GM23338 (cell line): ENCODE data around the gene PPFIA2. TPM values are rescaled to one million over a fixed set of nuclear protein-coding genes. Genes with fewer than 3 reads are reported as not detected.

ENCODE experiments used
- ATAC-seq: fragments of 200-7000 bp; cut with Tn5 transposase; 3 replicates; pipeline ENCODE4 v1.9.1; 2020
- DNase-seq: peaks from one replicate; pipeline ENCODE4 v3.0.0-alpha.2; 2015; ENCODE audit warnings: low spot score
- H2AFZ ChIP-seq: fragments of 200-600 bp; sonication (generic); 2 replicates; pipeline ENCODE4 v1.8.0; 2016; ENCODE audit warnings: antibody characterized with exemption, mild to moderate bottlenecking, moderate library complexity
- H3F3A ChIP-seq: fragments of 200-600 bp; sonication (generic); replicated peaks from 2 replicates; pipeline ENCODE4 v1.8.0; 2017; ENCODE audit warnings: antibody characterized with exemption, mixed run types, low read depth
- H3K27ac ChIP-seq: fragments of 200-600 bp; sonication (generic); 2 replicates; pipeline ENCODE4 v1.6.1; 2016; ENCODE audit warnings: low read depth
- H3K27me3 ChIP-seq: fragments of 200-600 bp; sonication (generic); 2 replicates; pipeline ENCODE4 v1.8.0; 2016; ENCODE audit warnings: mild to moderate bottlenecking, mixed run types, moderate library complexity; ENCODE audit not compliant: insufficient read depth
- H3K36me3 ChIP-seq: fragments of 200-600 bp; sonication (generic); 2 replicates; pipeline ENCODE4 v1.8.0; 2016; ENCODE audit warnings: mild to moderate bottlenecking; ENCODE audit not compliant: insufficient read depth
- H3K4me1 ChIP-seq: fragments of 200-600 bp; sonication (generic); 2 replicates; pipeline ENCODE4 v1.8.0; 2016; ENCODE audit warnings: mild to moderate bottlenecking, moderate library complexity; ENCODE audit not compliant: insufficient read depth
- H3K4me2 ChIP-seq: fragments of 200-600 bp; sonication (generic); 2 replicates; pipeline ENCODE4 v1.7.1; 2017; ENCODE audit warnings: mixed run types
- H3K4me3 ChIP-seq: fragments of 200-600 bp; sonication (generic); 2 replicates; pipeline ENCODE4 v1.6.1; 2016; ENCODE audit warnings: mixed run types
- H3K79me2 ChIP-seq: fragments of 200-600 bp; sonication (generic); replicated peaks from 2 replicates; pipeline ENCODE4 v1.8.0; 2017; ENCODE audit warnings: mild to moderate bottlenecking; ENCODE audit not compliant: insufficient read depth
- H3K9me2 ChIP-seq: fragments of 200-600 bp; sonication (generic); 2 replicates; pipeline ENCODE4 v1.8.0; 2017; ENCODE audit not compliant: insufficient read depth
- H4K20me1 ChIP-seq: fragments of 200-600 bp; sonication (generic); replicated peaks from 2 replicates; pipeline ENCODE4 v1.8.0; 2017; ENCODE audit warnings: mild to moderate bottlenecking; ENCODE audit not compliant: insufficient read depth
- H3K27ac Mint-ChIP-seq: 2 replicates; pipeline ENCODE4 v1.8.0; 2020; ENCODE audit warnings: inconsistent platforms, mild to moderate bottlenecking, moderate library complexity, mixed read lengths
- H3K27me3 Mint-ChIP-seq: 3 replicates; pipeline ENCODE4 v1.8.0; 2022; ENCODE audit warnings: low read depth, mild to moderate bottlenecking, moderate library complexity, mixed read lengths, inconsistent platforms; ENCODE audit not compliant: insufficient read depth, poor library complexity
- H3K36me3 Mint-ChIP-seq: 3 replicates; pipeline ENCODE4 v1.8.0; 2021; ENCODE audit warnings: low read depth, mild to moderate bottlenecking, inconsistent platforms, moderate library complexity, mixed read lengths
- H3K4me1 Mint-ChIP-seq: 3 replicates; pipeline ENCODE4 v1.8.0; 2020; ENCODE audit warnings: mild to moderate bottlenecking, inconsistent platforms, mixed read lengths
- H3K4me3 Mint-ChIP-seq: 3 replicates; pipeline ENCODE4 v1.8.0; 2021; ENCODE audit warnings: moderate library complexity, mild to moderate bottlenecking, inconsistent platforms, mixed read lengths
- H3K9me3 Mint-ChIP-seq: 3 replicates; pipeline ENCODE4 v1.8.0; 2020; ENCODE audit warnings: moderate library complexity, mild to moderate bottlenecking, inconsistent platforms, mixed read lengths
- CREB1 ChIP-seq: fragments of 250-450 bp; sonication (Bioruptor Pico); IDR thresholded peaks from 2 replicates; pipeline ENCODE4 v1.5.0; 2020; ENCODE audit warnings: low read depth, mild to moderate bottlenecking, moderate library complexity
- EZH2 ChIP-seq: fragments of 200-600 bp; sonication (generic); IDR thresholded peaks from one replicate; pipeline ENCODE4 v1.8.0; 2017; ENCODE audit warnings: antibody characterized with exemption, mild to moderate bottlenecking, low read depth; ENCODE audit not compliant: unreplicated experiment
- EZH2phosphoT487 ChIP-seq: fragments of 200-600 bp; sonication (generic); IDR thresholded peaks from one replicate; pipeline ENCODE4 v1.8.1; 2018; ENCODE audit warnings: antibody characterized with exemption; ENCODE audit not compliant: unreplicated experiment
- JUNB ChIP-seq: IDR thresholded peaks from one replicate; pipeline ENCODE4 v1.6.1; 2016; ENCODE audit warnings: antibody characterized with exemption; ENCODE audit not compliant: unreplicated experiment
- NANOG ChIP-seq: IDR thresholded peaks from 2 replicates; pipeline ENCODE4 v1.6.1; 2016; ENCODE audit warnings: antibody characterized with exemption, borderline replicate concordance
- POLR2AphosphoS5 ChIP-seq: IDR thresholded peaks from 2 replicates; pipeline ENCODE4 v1.6.1; 2016; ENCODE audit warnings: antibody characterized with exemption, low read depth
- STAT1 ChIP-seq: IDR thresholded peaks from one replicate; pipeline ENCODE4 v1.6.1; 2016; ENCODE audit warnings: antibody characterized with exemption; ENCODE audit not compliant: unreplicated experiment
- ZNF114 ChIP-seq: fragments of 250-450 bp; sonication (Bioruptor Pico); IDR thresholded peaks from 2 replicates; pipeline ENCODE4 v1.5.0; 2020; ENCODE audit warnings: mild to moderate bottlenecking, moderate library complexity
- ZNF331 ChIP-seq: fragments of 250-450 bp; sonication (Bioruptor Pico); IDR thresholded peaks from 2 replicates; pipeline ENCODE4 v1.5.0; 2020; ENCODE audit warnings: low read depth, mild to moderate bottlenecking, moderate library complexity
- polyA plus RNA-seq: library from polyadenylated mRNA; unstranded; fragments of >200 nt; fragmentation: Nextera tagmentation; extraction: Ambion mirVana; gene quantifications from 2 replicates; pipeline ENCODE4 v1.2.1, GENCODE V29; 2016
- total RNA-seq: library from RNA; depleted of rRNA; stranded (reverse); fragments of >200 nt; shearing (Covaris generic); gene quantifications from 2 replicates; pipeline ENCODE4 v1.2.3, GENCODE V29; 2014
- TF ChIP-seq, protein P1 (sequence below): IDR thresholded peaks from 2 replicates; pipeline ENCODE4 v1.6.1; 2016; ENCODE audit warnings: antibody characterized with exemption
- TF ChIP-seq, protein P2 (sequence below): IDR thresholded peaks from one replicate; pipeline ENCODE4 v1.6.1; 2018; ENCODE audit warnings: antibody characterized with exemption; ENCODE audit not compliant: unreplicated experiment
- TF ChIP-seq, protein P3 (sequence below), 2 experiments: fragments of 200-600 bp in 1 of 2; sonication (generic) in 1 of 2; conservative IDR thresholded peaks; 2 replicates each; pipeline versions ENCODE4 v1.5.1 to v1.6.1; 2016 to 2017; ENCODE audit warnings: antibody characterized with exemption in 2 of 2, low read depth in 2 of 2, mild to moderate bottlenecking in 2 of 2, moderate library complexity in 1 of 2

The PPFIA2 gene
- total and polyA plus RNA-seq, 2 experiments from 2014 or later, result 5.4 to 7.2 TPM

DNA sequence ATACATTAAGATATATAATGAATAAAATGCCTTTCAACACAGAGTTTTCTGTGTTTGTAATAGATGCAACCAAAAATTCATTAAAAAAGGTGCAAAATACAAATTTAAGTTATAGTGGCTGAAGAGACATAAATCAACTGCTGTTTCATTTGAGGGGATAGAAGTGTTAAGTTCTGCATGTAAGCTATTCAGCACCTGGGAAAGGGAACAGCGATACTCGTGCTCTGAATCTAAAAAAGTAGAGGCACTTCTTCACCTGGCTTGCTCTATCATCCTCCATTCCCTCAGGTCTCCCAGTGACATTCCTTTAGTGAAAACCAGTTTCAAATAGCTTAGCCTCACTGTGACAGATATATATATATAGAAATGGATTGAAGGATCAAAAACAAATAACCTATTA, 458.7 kb downstream of the PPFIA2 start:
- Histone ChIP-seq H4K20me1 (no peaks in the 10 kb centered on the region), H3K4me2 (no peak overlapping the region), H3F3A (no peaks in the 10 kb centered on the region), H3K4me3 (no peak overlapping the region), H3K36me3 (no peaks in the 10 kb centered on the region), H3K27ac (no peak overlapping the region), H3K79me2 (no peaks in the 10 kb centered on the region), H3K9me2 (no peaks in the 10 kb centered on the region), H2AFZ (no peak overlapping the region), H3K27me3 (no peaks in the 10 kb centered on the region), H3K4me1 (no peaks in the 10 kb centered on the region)
- TF ChIP-seq, protein P1, sequence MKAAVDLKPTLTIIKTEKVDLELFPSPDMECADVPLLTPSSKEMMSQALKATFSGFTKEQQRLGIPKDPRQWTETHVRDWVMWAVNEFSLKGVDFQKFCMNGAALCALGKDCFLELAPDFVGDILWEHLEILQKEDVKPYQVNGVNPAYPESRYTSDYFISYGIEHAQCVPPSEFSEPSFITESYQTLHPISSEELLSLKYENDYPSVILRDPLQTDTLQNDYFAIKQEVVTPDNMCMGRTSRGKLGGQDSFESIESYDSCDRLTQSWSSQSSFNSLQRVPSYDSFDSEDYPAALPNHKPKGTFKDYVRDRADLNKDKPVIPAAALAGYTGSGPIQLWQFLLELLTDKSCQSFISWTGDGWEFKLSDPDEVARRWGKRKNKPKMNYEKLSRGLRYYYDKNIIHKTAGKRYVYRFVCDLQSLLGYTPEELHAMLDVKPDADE, result no peak
- TF ChIP-seq, protein P2, sequence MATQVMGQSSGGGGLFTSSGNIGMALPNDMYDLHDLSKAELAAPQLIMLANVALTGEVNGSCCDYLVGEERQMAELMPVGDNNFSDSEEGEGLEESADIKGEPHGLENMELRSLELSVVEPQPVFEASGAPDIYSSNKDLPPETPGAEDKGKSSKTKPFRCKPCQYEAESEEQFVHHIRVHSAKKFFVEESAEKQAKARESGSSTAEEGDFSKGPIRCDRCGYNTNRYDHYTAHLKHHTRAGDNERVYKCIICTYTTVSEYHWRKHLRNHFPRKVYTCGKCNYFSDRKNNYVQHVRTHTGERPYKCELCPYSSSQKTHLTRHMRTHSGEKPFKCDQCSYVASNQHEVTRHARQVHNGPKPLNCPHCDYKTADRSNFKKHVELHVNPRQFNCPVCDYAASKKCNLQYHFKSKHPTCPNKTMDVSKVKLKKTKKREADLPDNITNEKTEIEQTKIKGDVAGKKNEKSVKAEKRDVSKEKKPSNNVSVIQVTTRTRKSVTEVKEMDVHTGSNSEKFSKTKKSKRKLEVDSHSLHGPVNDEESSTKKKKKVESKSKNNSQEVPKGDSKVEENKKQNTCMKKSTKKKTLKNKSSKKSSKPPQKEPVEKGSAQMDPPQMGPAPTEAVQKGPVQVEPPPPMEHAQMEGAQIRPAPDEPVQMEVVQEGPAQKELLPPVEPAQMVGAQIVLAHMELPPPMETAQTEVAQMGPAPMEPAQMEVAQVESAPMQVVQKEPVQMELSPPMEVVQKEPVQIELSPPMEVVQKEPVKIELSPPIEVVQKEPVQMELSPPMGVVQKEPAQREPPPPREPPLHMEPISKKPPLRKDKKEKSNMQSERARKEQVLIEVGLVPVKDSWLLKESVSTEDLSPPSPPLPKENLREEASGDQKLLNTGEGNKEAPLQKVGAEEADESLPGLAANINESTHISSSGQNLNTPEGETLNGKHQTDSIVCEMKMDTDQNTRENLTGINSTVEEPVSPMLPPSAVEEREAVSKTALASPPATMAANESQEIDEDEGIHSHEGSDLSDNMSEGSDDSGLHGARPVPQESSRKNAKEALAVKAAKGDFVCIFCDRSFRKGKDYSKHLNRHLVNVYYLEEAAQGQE, result peak; percentile 61
- H3K4me1 Mint-ChIP-seq, result no peaks in the 10 kb centered on the region
- peak; percentile 58; the same call in 2 of the 3 replicates for ATAC-seq
- no peaks in the 10 kb centered on the region for H3K27me3 Mint-ChIP-seq
- no peaks in the 10 kb centered on the region for H3K36me3 Mint-ChIP-seq
- no peaks in the 10 kb centered on the region for H3K9me3 Mint-ChIP-seq
- no peak overlapping the region for H3K4me3 Mint-ChIP-seq
- peak; percentile 59 for DNase-seq
- H3K27ac Mint-ChIP-seq, result no peak overlapping the region

DNA sequence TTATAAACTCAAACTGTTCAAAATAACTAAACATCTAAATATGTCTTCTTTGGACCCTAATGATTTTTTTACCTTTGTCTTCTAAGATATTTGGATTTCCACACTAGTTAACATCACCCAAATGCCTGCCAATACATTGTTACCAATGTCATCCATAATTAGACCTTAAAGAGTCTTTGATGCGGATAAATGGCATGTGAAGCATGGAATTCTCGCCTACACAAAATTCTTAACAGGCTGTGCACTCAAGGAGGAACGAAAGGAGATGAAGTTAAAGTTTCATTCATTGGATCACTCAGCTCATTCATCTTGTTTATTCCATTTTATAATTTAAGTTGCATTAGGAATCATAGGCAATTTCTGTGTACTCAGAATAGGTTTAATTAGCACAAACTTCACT, 461.5 kb downstream of the PPFIA2 start:
- H3K4me1 ChIP-seq, result no peaks in the 10 kb centered on the region
- Mint-ChIP-seq H3K4me3 (no peak overlapping the region), H3K9me3 (no peaks in the 10 kb centered on the region), H3K36me3 (no peaks in the 10 kb centered on the region), H3K27ac (no peak overlapping the region), H3K4me1 (no peaks in the 10 kb centered on the region), H3K27me3 (no peaks in the 10 kb centered on the region)
- H3K9me2 ChIP-seq, result no peaks in the 10 kb centered on the region
- H3K79me2 ChIP-seq, result no peaks in the 10 kb centered on the region
- no peaks in the 10 kb centered on the region for H4K20me1 ChIP-seq
- H3K36me3 ChIP-seq, result no peaks in the 10 kb centered on the region
- ATAC-seq (no peak), DNase-seq (no peak)
- no peak overlapping the region for H3K4me2 ChIP-seq
- H3K27ac ChIP-seq, result no peak overlapping the region
- H2AFZ ChIP-seq, result no peak overlapping the region
- H3K27me3 ChIP-seq, result no peaks in the 10 kb centered on the region
- TF ChIP-seq CREB1 (no peak), NANOG (no peak)
- H3F3A ChIP-seq, result no peaks in the 10 kb centered on the region
- H3K4me3 ChIP-seq, result no peak overlapping the region

DNA sequence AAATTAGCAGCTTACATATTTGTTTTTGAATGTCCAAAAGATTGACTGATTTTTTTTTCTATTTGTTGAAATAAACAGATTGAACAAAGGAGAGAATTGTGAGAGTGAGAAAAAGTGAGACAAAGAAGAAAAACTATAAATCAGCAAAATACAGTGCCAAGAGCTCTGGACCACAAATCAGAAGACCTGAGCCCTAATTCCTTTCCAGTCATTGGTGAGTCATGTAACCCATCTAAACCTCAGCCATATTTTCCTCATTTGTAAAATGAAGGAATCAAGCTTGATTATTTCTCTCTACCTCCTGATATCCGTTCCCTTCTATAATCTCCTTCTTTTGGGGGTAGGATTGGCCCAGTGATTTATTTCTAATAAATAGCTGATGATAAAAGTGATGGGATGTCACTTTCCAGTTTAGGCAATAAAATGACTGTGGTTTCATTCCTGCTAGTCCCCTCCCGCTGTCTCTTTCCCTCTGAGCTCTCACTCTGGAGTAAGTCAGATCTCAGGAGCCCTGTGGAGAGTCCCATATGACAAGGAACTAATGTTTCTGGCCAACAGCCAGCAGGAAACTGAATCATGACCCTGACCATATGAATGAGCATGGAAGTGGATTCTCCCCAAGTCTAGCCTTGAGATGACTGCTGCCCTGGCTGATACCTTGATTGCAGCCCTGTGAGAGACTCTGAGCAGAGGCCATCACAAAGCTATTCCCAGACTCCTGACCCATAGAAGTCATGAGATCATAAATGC, 462.4 kb downstream of the PPFIA2 start:
- Mint-ChIP-seq H3K27me3 (no peaks in the 10 kb centered on the region), H3K27ac (no peak overlapping the region), H3K36me3 (no peaks in the 10 kb centered on the region), H3K9me3 (no peaks in the 10 kb centered on the region), H3K4me3 (no peak overlapping the region), H3K4me1 (no peaks in the 10 kb centered on the region)
- Histone ChIP-seq H3K4me2 (no peak overlapping the region), H3K4me3 (no peak overlapping the region), H4K20me1 (no peaks in the 10 kb centered on the region), H3K27ac (no peak overlapping the region), H3K79me2 (no peaks in the 10 kb centered on the region), H3K36me3 (no peaks in the 10 kb centered on the region), H2AFZ (no peak overlapping the region), H3K27me3 (no peaks in the 10 kb centered on the region), H3F3A (no peaks in the 10 kb centered on the region), H3K4me1 (no peaks in the 10 kb centered on the region), H3K9me2 (no peaks in the 10 kb centered on the region)
- no peak for DNase-seq
- ATAC-seq, result no peak
- TF ChIP-seq, protein P1, result no peak
- no peak for TF ChIP-seq ZNF114 (CRISPR knock-in tag)
- no peak for TF ChIP-seq POLR2AphosphoS5
- TF ChIP-seq EZH2, result no peak
- no peak for TF ChIP-seq STAT1
- TF ChIP-seq, protein P3, sequence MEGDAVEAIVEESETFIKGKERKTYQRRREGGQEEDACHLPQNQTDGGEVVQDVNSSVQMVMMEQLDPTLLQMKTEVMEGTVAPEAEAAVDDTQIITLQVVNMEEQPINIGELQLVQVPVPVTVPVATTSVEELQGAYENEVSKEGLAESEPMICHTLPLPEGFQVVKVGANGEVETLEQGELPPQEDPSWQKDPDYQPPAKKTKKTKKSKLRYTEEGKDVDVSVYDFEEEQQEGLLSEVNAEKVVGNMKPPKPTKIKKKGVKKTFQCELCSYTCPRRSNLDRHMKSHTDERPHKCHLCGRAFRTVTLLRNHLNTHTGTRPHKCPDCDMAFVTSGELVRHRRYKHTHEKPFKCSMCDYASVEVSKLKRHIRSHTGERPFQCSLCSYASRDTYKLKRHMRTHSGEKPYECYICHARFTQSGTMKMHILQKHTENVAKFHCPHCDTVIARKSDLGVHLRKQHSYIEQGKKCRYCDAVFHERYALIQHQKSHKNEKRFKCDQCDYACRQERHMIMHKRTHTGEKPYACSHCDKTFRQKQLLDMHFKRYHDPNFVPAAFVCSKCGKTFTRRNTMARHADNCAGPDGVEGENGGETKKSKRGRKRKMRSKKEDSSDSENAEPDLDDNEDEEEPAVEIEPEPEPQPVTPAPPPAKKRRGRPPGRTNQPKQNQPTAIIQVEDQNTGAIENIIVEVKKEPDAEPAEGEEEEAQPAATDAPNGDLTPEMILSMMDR (conservative IDR thresholded peaks at IDR 0.05; ENCODE audit: low read depth in 2 of 2), result no peak
- no peak for TF ChIP-seq EZH2phosphoT487
- no peak for TF ChIP-seq NANOG
- TF ChIP-seq ZNF331, result no peak
- no peak for TF ChIP-seq JUNB
